HCT116 (cell line): ENCODE data around the gene SHROOM3. TPM values are rescaled to one million over a fixed set of nuclear protein-coding genes. Genes with fewer than 3 reads are reported as not detected.
A peak's percentile ranks its signal among the peaks of the same experiment; 100 is the strongest.

Experiments used
- ATAC-seq: fragments of 200-7000 bp; cut with Tn5 transposase; 2 replicates; pipeline ENCODE4 v1.9.1; 2020; ENCODE audit warnings: mild to moderate bottlenecking, moderate library complexity
- BruUV-seq: library from RNA; stranded (reverse); fragments of 400-500 nt; replicated peaks from 2 replicates; lab custom pipeline; 2021; lab: Mats Ljungman, UMichigan
- CTCF ChIA-PET: fragments of 300-600 bp; sonication (Branson Sonifier 250); formaldehyde crosslinking; loops from one replicate; lab custom pipeline; 2021; ENCODE audit warnings: antibody characterized with exemption; lab: Charles Lee
- POLR2A ChIA-PET: fragments of 300-600, 350-600 bp; sonication (Branson Sonifier 250); formaldehyde crosslinking; loops from one replicate; lab custom pipeline; 2021; ENCODE audit warnings: antibody characterized with exemption; lab: Charles Lee
- RAD21 ChIA-PET, 2 experiments: fragments of 300-600 bp; sonication (Branson Sonifier 250); formaldehyde crosslinking; loops; one replicate each; lab custom pipeline; 2023; ENCODE audit warnings: low total read pairs in 2 of 2; ENCODE audit not compliant: uncharacterized antibody in 2 of 2, unreplicated experiment in 2 of 2, low non-redundant PET in 1 of 2; lab: Charles Lee
- DNase-seq: peaks from one replicate; pipeline ENCODE4 v3.0.0-alpha.2; 2010; ENCODE audit warnings: low read depth, low spot score
- H2AFZ ChIP-seq: fragments of 200-600 bp; shearing (Covaris generic), sonication (generic); 2 replicates; pipeline ENCODE4 v1.6.1; 2017; ENCODE audit warnings: low read depth, mixed run types, mixed read lengths, antibody characterized with exemption, low read length; ENCODE audit not compliant: poor library complexity, severe bottlenecking
- H3K27ac ChIP-seq: 2 replicates; pipeline ENCODE4 v1.5.1; 2012; ENCODE audit warnings: low read depth, low read length
- H3K27me3 ChIP-seq: fragments of 200-600 bp; sonication (generic); 2 replicates; pipeline ENCODE4 v1.6.1; 2016; ENCODE audit warnings: mixed run types, low read length, mixed read lengths; ENCODE audit not compliant: insufficient read depth
- H3K36me3 ChIP-seq, 2 experiments: fragments of 200-500 bp in 1 of 2; fragments of 200-600 bp in 1 of 2; sonication (Bioruptor generic) in 1 of 2; sonication (generic) in 1 of 2; 2 replicates each; pipeline versions ENCODE4 v1.5.1 to v1.6.1; 2014 to 2016; ENCODE audit warnings: low read length in 2 of 2, inconsistent platforms in 1 of 2, mixed read lengths in 1 of 2, mixed run types in 1 of 2; ENCODE audit not compliant: insufficient read depth in 2 of 2, control insufficient read depth in 1 of 2
- H3K4me1 ChIP-seq, 2 experiments: fragments of 200-600 bp in 1 of 2; sonication (generic) in 1 of 2; 2 replicates each; pipeline versions ENCODE4 v1.5.1 to v1.6.1; 2012 to 2017; ENCODE audit warnings: low read length in 2 of 2, inconsistent platforms in 1 of 2, mild to moderate bottlenecking in 1 of 2, mixed read lengths in 1 of 2, mixed run types in 1 of 2, moderate library complexity in 1 of 2; ENCODE audit not compliant: insufficient read depth in 2 of 2, control insufficient read depth in 1 of 2
- H3K4me2 ChIP-seq: fragments of 200-600 bp; sonication (generic); 2 replicates; pipeline ENCODE4 v1.6.1; 2017; ENCODE audit warnings: mixed run types, low read length, mixed read lengths
- H3K4me3 ChIP-seq, 2 experiments: fragments of 200-600 bp in 1 of 2; sonication (generic) in 1 of 2; replicated peaks in 1 of 2; 2 replicates each; pipeline ENCODE4 v1.5.1; 2011 to 2016; ENCODE audit warnings: low read length in 2 of 2, control low read depth in 1 of 2, low read depth in 1 of 2, mild to moderate bottlenecking in 1 of 2, mixed read lengths in 1 of 2, mixed run types in 1 of 2
- H3K79me2 ChIP-seq: fragments of 200-600 bp; sonication (generic); 2 replicates; pipeline ENCODE4 v1.6.1; 2017; ENCODE audit warnings: mild to moderate bottlenecking, mixed run types, low read length, moderate library complexity, mixed read lengths; ENCODE audit not compliant: insufficient read depth
- H3K9ac ChIP-seq: fragments of 200-600 bp; sonication (generic); 2 replicates; pipeline ENCODE4 v1.6.1; 2016; ENCODE audit warnings: low read length, mixed read lengths
- H3K9me2 ChIP-seq: fragments of 200-600 bp; sonication (generic), shearing (Covaris generic); 2 replicates; pipeline ENCODE4 v1.6.1; 2017; ENCODE audit warnings: mixed run types, mild to moderate bottlenecking, moderate library complexity; ENCODE audit not compliant: insufficient read depth
- H3K9me3 ChIP-seq, 2 experiments: fragments of 200-500 bp in 1 of 2; fragments of 200-600 bp in 1 of 2; sonication (Bioruptor generic) in 1 of 2; sonication (generic) in 1 of 2; 2 replicates each; pipeline ENCODE4 v1.6.1; 2014 to 2017; ENCODE audit warnings: low read length in 2 of 2, mixed read lengths in 2 of 2, inconsistent platforms in 1 of 2, low read depth in 1 of 2, mild to moderate bottlenecking in 1 of 2, mixed run types in 1 of 2, moderate library complexity in 1 of 2; ENCODE audit not compliant: control insufficient read depth in 1 of 2, insufficient read depth in 1 of 2
- H4K20me1 ChIP-seq: fragments of 200-600 bp; sonication (generic), shearing (Covaris generic); 2 replicates; pipeline ENCODE4 v1.6.1; 2017; ENCODE audit warnings: mixed run types, mild to moderate bottlenecking, moderate library complexity; ENCODE audit not compliant: insufficient read depth
- CBX3 ChIP-seq: IDR thresholded peaks from 2 replicates; pipeline ENCODE4 v1.6.1; 2012; ENCODE audit warnings: low read depth
- CEBPB ChIP-seq: IDR thresholded peaks from 2 replicates; pipeline ENCODE4 v1.6.1; 2012; ENCODE audit warnings: low read depth
- EGR1 ChIP-seq: IDR thresholded peaks from 2 replicates; pipeline ENCODE4 v1.6.1; 2012; ENCODE audit warnings: low read depth
- EZH2 ChIP-seq: fragments of 200-600 bp; sonication (generic); IDR thresholded peaks from 2 replicates; pipeline ENCODE4 v1.6.1; 2017; ENCODE audit warnings: antibody characterized with exemption, mixed run types
- EZH2phosphoT487 ChIP-seq: fragments of 200-600 bp; IDR thresholded peaks from 2 replicates; pipeline ENCODE4 v1.6.1; 2018; ENCODE audit warnings: antibody characterized with exemption, borderline replicate concordance
- FOSL1 ChIP-seq: IDR thresholded peaks from 2 replicates; pipeline ENCODE4 v1.6.1; 2012; ENCODE audit warnings: low read depth
- JUND ChIP-seq: IDR thresholded peaks from 2 replicates; pipeline ENCODE4 v1.6.1; 2012
- RAD21 ChIP-seq: IDR thresholded peaks from 2 replicates; pipeline ENCODE4 v1.6.1; 2012; ENCODE audit warnings: low read depth, mild to moderate bottlenecking
- SP1 ChIP-seq: IDR thresholded peaks from 2 replicates; pipeline ENCODE4 v1.6.1; 2012; ENCODE audit warnings: low read depth
- SRF ChIP-seq: IDR thresholded peaks from 2 replicates; pipeline ENCODE4 v1.6.1; 2012; ENCODE audit warnings: low read depth
- TCF7L2 ChIP-seq: IDR thresholded peaks from 2 replicates; pipeline ENCODE4 v1.7.0; 2011; ENCODE audit warnings: borderline replicate concordance, inconsistent platforms; ENCODE audit not compliant: insufficient read depth, insufficient read length; ENCODE audit errors: extremely low read depth
- ZNF274 ChIP-seq: fragments of 200-500 bp; sonication (Bioruptor generic); IDR thresholded peaks from 2 replicates; pipeline ENCODE4 v1.6.1; 2014; ENCODE audit warnings: mild to moderate bottlenecking, low read depth, low read length, inconsistent platforms
- intact Hi-C: fragments of 100-400 bp; cut with micrococcal nuclease; formaldehyde crosslinking; loops from 2 replicates; pipeline ENCODE4 v1.10.0; 2022
- total RNA-seq: library from RNA; stranded (reverse); gene quantifications from one replicate; pipeline ENCODE4 v1.2.1, GENCODE V29; 2021; ENCODE audit not compliant: unreplicated experiment
- TF ChIP-seq, protein P1 (sequence below): IDR thresholded peaks from 2 replicates; pipeline ENCODE4 v1.6.1; 2012; ENCODE audit warnings: low read depth
- TF ChIP-seq, protein P2 (sequence below): IDR thresholded peaks from 2 replicates; pipeline ENCODE4 v1.6.1; 2012
- TF ChIP-seq, protein P3 (sequence below): IDR thresholded peaks from 2 replicates; pipeline ENCODE4 v1.6.1; 2011; ENCODE audit warnings: mild to moderate bottlenecking, low read length, moderate library complexity; ENCODE audit not compliant: insufficient replicate concordance; ENCODE audit errors: extremely low read depth
- TF ChIP-seq, protein P4 (sequence below), 3 experiments: fragments of 200-600 bp in 1 of 3; sonication (generic) in 1 of 3; IDR thresholded peaks in 2 of 3; conservative IDR thresholded peaks in 1 of 3; 2 replicates each; pipeline ENCODE4 v1.5.1; 2012 to 2017; ENCODE audit warnings: low read depth in 2 of 3, low read length in 2 of 3, antibody characterized with exemption in 1 of 3, borderline replicate concordance in 1 of 3, control low read depth in 1 of 3, mild to moderate bottlenecking in 1 of 3, mixed read lengths in 1 of 3, mixed run types in 1 of 3, moderate library complexity in 1 of 3; ENCODE audit not compliant: insufficient read depth in 1 of 3

Gene SHROOM3
- total RNA-seq, 1 experiment from 2014 or later: 22.5 TPM

DNA sequence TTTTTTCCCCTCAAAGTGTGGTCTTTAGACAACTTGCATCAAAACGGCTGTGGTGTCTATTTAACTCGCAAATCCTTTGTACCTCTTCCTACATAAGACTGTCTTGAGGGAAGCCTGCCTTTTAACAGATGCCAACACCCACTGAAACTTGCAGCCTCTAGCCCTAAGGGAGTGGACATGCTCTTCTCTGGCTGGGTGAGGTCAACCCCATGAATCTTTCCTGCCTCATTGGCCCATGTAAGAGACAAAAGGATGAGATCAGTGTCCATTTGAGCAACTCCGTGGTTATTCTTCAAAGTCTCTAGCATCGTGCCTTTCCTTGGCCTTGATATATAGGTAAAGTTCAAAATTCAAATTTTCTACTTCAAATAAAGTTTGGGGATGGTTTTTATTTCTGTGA, 134.7 kb downstream of the SHROOM3 start (continued):
- TF ChIP-seq EZH2phosphoT487 (no peak), SP1 (no peak), JUND (no peak), CBX3 (no peak)
- TF ChIP-seq, protein P1, sequence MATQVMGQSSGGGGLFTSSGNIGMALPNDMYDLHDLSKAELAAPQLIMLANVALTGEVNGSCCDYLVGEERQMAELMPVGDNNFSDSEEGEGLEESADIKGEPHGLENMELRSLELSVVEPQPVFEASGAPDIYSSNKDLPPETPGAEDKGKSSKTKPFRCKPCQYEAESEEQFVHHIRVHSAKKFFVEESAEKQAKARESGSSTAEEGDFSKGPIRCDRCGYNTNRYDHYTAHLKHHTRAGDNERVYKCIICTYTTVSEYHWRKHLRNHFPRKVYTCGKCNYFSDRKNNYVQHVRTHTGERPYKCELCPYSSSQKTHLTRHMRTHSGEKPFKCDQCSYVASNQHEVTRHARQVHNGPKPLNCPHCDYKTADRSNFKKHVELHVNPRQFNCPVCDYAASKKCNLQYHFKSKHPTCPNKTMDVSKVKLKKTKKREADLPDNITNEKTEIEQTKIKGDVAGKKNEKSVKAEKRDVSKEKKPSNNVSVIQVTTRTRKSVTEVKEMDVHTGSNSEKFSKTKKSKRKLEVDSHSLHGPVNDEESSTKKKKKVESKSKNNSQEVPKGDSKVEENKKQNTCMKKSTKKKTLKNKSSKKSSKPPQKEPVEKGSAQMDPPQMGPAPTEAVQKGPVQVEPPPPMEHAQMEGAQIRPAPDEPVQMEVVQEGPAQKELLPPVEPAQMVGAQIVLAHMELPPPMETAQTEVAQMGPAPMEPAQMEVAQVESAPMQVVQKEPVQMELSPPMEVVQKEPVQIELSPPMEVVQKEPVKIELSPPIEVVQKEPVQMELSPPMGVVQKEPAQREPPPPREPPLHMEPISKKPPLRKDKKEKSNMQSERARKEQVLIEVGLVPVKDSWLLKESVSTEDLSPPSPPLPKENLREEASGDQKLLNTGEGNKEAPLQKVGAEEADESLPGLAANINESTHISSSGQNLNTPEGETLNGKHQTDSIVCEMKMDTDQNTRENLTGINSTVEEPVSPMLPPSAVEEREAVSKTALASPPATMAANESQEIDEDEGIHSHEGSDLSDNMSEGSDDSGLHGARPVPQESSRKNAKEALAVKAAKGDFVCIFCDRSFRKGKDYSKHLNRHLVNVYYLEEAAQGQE: no peak
- TF ChIP-seq, protein P2, sequence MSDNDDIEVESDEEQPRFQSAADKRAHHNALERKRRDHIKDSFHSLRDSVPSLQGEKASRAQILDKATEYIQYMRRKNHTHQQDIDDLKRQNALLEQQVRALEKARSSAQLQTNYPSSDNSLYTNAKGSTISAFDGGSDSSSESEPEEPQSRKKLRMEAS: no peak

DNA sequence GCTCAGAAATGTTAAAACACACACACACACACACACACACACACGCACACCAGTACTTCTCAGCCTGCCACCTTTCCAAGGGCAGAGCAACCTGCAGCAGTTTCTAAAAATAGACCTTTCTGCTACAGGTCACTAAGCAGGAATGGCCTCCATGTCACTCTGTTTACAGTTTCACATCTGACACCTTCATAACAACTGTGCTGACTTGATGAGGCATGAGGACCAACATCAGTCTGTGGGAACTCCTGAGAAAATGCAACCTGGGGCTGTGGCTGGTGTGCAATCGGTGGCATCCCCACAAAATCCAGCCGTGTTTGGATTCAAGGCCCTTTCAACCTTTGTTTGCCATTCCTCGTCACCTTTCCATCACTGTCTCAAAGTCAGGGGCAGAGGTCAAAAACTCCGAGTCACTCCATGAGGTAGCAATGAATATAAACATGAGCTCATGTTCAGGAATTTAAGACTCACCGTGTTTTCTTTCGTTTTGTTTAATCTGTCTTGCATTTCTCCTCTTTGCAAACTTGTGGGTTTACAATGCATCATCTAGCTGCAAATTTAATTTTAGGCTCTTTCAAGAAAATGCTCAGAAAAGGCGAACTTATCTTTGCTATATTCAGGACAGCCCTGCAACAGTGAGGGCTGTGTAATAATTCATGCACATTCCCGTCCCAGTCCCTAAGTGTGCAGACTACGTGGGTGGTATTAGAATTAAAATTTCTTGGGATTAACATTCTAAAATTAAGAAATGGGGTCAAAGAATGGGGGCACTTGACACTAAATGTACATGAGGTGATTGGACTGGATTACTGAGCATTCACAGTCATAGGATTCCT, 135.3 kb downstream of the SHROOM3 start:
- Histone ChIP-seq H3K4me3 (no peak overlapping the region), H3K4me2 (peak overlapping the region; percentile 18; the same call in 1 of the 2 replicates), H4K20me1 (no peaks in the 10 kb centered on the region), H2AFZ (no peak overlapping the region), H3K9me2 (no peaks in the 10 kb centered on the region), H3K27ac (no peak overlapping the region), H3K79me2 (no peaks in the 10 kb centered on the region), H3K9me3 (no peaks in the 10 kb centered on the region), H3K4me1 (peaks cover 0 to 16% of the 10 kb centered on the region in 2 experiments; a peak in 2 of 4 replicates), H3K36me3 (no peaks in the 10 kb centered on the region), H3K9ac (no peak overlapping the region), H3K27me3 (no peaks in the 10 kb centered on the region)
- intact Hi-C loops: no loop called here
- no TSS peak for BruUV-seq
- RAD21 ChIA-PET: no interaction called here
- CTCF ChIA-PET: no interaction called here
- DNase-seq (no peak), ATAC-seq (no peak)
- POLR2A ChIA-PET: no interaction called here
- TF ChIP-seq, protein P2: no peak
- TF ChIP-seq, protein P3, sequence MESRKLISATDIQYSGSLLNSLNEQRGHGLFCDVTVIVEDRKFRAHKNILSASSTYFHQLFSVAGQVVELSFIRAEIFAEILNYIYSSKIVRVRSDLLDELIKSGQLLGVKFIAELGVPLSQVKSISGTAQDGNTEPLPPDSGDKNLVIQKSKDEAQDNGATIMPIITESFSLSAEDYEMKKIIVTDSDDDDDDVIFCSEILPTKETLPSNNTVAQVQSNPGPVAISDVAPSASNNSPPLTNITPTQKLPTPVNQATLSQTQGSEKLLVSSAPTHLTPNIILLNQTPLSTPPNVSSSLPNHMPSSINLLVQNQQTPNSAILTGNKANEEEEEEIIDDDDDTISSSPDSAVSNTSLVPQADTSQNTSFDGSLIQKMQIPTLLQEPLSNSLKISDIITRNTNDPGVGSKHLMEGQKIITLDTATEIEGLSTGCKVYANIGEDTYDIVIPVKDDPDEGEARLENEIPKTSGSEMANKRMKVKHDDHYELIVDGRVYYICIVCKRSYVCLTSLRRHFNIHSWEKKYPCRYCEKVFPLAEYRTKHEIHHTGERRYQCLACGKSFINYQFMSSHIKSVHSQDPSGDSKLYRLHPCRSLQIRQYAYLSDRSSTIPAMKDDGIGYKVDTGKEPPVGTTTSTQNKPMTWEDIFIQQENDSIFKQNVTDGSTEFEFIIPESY: no peak
- no peak for TF ChIP-seq EGR1
- TF ChIP-seq EZH2phosphoT487: no peak
- no peak for TF ChIP-seq CEBPB
- TF ChIP-seq ZNF274: no peak
- TF ChIP-seq, protein P4, sequence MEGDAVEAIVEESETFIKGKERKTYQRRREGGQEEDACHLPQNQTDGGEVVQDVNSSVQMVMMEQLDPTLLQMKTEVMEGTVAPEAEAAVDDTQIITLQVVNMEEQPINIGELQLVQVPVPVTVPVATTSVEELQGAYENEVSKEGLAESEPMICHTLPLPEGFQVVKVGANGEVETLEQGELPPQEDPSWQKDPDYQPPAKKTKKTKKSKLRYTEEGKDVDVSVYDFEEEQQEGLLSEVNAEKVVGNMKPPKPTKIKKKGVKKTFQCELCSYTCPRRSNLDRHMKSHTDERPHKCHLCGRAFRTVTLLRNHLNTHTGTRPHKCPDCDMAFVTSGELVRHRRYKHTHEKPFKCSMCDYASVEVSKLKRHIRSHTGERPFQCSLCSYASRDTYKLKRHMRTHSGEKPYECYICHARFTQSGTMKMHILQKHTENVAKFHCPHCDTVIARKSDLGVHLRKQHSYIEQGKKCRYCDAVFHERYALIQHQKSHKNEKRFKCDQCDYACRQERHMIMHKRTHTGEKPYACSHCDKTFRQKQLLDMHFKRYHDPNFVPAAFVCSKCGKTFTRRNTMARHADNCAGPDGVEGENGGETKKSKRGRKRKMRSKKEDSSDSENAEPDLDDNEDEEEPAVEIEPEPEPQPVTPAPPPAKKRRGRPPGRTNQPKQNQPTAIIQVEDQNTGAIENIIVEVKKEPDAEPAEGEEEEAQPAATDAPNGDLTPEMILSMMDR (IDR thresholded peaks at IDR 0.05 in 2 of 3, conservative IDR thresholded peaks at IDR 0.05 in 1 of 3; ENCODE audit: borderline replicate concordance in 1 of 3, insufficient read depth in 1 of 3, low read depth in 2 of 3, low read length in 2 of 3): no peak
- no peak for TF ChIP-seq EZH2
- TF ChIP-seq CBX3: no peak
- TF ChIP-seq FOSL1: no peak
- TF ChIP-seq RAD21: no peak
- no peak for TF ChIP-seq SRF
- TF ChIP-seq TCF7L2: no peak
